Measurements from ENCODE around the gene CWC25.
"Not testable (repeated sequence)": the region's sequence is repeated elsewhere in the genome, so short reads cannot be mapped to it uniquely, and the experiment has no call there.

CWC25 gene

GRCh38 chr17:38824899-38825761, at the start of gene CWC25:
CWC25 (minus strand) TSS chr17:38825321; CDS start chr17:38825183, 138 bp downstream.
- DNase-seq: peak; percentile 95 to 96

- no peak for DNase-seq
Measured at GRCh38 chr17:38873640-38874380, 48.7 kb upstream of the CWC25 start.

- no peak for DNase-seq
Measured at GRCh38 chr17:38872671-38873385, 47.7 kb upstream of the CWC25 start.

- DNase-seq: peak in 1 of 2 experiments; percentile 28
Measured at GRCh38 chr17:38872027-38872511, 46.9 kb upstream of the CWC25 start.

- peak; percentile 87 to 90 for DNase-seq
Measured at GRCh38 chr17:38871247-38872015, 46.3 kb upstream of the CWC25 start.

GRCh38 chr17:38870259-38871165, 45.4 kb upstream of the CWC25 start:
- DNase-seq: peak; percentile 66 to 73

GRCh38 chr17:38869526-38870258, 44.6 kb upstream of the CWC25 start, which contains the start of gene LASP1:
LASP1 (plus strand) TSS chr17:38870058; CDS start chr17:38870190, 132 bp downstream.
- DNase-seq: peak; percentile 85 to 89

GRCh38 chr17:38868817-38869525, 43.9 kb upstream of the CWC25 start:
- DNase-seq: peak; percentile 86 to 98

- DNase-seq: no peak
Measured at GRCh38 chr17:38867968-38868816, 43.1 kb upstream of the CWC25 start.

GRCh38 chr17:38867179-38867967, 42.3 kb upstream of the CWC25 start:
- peak; percentile 75 to 80 for DNase-seq

GRCh38 chr17:38864636-38865398, 39.7 kb upstream of the CWC25 start:
- no peak for DNase-seq

GRCh38 chr17:38861399-38861843, 36.3 kb upstream of the CWC25 start:
- DNase-seq: no peak

GRCh38 chr17:38857271-38857670, 32.1 kb upstream of the CWC25 start:
- no peak for DNase-seq

GRCh38 chr17:38855101-38855714, 30.1 kb upstream of the CWC25 start:
- not testable (repeated sequence) for DNase-seq

GRCh38 chr17:38853292-38854219, 28.4 kb upstream of the CWC25 start, which contains the start of gene RPL23:
RPL23 (minus strand) TSS chr17:38853721; CDS start chr17:38853710, 11 bp downstream.
- peak; percentile 100 for DNase-seq

Data from AML-193 (cell line).